HL-60 (cell line): ENCODE measurements around the gene TSKS.

Experiments used
- GABPA ChIP-seq: IDR thresholded peaks from 2 replicates; pipeline ENCODE4 v1.6.1; 2012; ENCODE audit warnings: low read depth
- POLR2AphosphoS5 ChIP-seq: IDR thresholded peaks from 2 replicates; pipeline ENCODE4 v1.6.1; 2012; ENCODE audit warnings: low read depth
- SPI1 ChIP-seq: IDR thresholded peaks from 2 replicates; pipeline ENCODE4 v1.6.1; 2012; ENCODE audit warnings: low read depth, mild to moderate bottlenecking, borderline replicate concordance
- TF ChIP-seq, protein P1 (sequence below): IDR thresholded peaks from one replicate; pipeline ENCODE4 v1.5.1; 2011; ENCODE audit warnings: low read length, control low read depth, inconsistent platforms; ENCODE audit not compliant: insufficient read depth
- TF ChIP-seq, protein P2 (sequence below): IDR thresholded peaks from 2 replicates; pipeline ENCODE4 v1.6.1; 2012; ENCODE audit warnings: low read depth; ENCODE audit not compliant: insufficient replicate concordance

DNA sequence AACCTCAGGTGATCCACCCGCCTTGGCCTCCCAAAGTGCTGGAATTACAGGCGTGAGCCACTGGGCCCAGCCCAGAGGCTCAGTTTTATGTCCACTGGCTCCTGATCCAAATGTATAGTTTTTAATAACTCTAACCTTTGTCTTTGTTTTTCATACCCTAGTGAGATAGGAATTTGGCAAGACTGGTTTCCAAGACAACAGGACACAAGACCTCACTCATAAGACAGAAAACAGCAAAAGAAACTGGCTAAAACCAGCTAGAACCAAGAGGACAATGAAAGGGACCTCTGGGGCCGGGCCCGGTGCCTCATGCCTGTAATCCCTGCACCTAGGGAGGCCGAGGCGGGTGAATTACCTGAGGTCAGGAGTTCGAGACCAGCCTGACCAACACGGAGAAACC is 44.6 kb downstream of the TSKS start:
- TF ChIP-seq POLR2AphosphoS5: no peak
- TF ChIP-seq, protein P1, sequence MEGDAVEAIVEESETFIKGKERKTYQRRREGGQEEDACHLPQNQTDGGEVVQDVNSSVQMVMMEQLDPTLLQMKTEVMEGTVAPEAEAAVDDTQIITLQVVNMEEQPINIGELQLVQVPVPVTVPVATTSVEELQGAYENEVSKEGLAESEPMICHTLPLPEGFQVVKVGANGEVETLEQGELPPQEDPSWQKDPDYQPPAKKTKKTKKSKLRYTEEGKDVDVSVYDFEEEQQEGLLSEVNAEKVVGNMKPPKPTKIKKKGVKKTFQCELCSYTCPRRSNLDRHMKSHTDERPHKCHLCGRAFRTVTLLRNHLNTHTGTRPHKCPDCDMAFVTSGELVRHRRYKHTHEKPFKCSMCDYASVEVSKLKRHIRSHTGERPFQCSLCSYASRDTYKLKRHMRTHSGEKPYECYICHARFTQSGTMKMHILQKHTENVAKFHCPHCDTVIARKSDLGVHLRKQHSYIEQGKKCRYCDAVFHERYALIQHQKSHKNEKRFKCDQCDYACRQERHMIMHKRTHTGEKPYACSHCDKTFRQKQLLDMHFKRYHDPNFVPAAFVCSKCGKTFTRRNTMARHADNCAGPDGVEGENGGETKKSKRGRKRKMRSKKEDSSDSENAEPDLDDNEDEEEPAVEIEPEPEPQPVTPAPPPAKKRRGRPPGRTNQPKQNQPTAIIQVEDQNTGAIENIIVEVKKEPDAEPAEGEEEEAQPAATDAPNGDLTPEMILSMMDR: no peak
- no peak for TF ChIP-seq GABPA
- TF ChIP-seq, protein P2, sequence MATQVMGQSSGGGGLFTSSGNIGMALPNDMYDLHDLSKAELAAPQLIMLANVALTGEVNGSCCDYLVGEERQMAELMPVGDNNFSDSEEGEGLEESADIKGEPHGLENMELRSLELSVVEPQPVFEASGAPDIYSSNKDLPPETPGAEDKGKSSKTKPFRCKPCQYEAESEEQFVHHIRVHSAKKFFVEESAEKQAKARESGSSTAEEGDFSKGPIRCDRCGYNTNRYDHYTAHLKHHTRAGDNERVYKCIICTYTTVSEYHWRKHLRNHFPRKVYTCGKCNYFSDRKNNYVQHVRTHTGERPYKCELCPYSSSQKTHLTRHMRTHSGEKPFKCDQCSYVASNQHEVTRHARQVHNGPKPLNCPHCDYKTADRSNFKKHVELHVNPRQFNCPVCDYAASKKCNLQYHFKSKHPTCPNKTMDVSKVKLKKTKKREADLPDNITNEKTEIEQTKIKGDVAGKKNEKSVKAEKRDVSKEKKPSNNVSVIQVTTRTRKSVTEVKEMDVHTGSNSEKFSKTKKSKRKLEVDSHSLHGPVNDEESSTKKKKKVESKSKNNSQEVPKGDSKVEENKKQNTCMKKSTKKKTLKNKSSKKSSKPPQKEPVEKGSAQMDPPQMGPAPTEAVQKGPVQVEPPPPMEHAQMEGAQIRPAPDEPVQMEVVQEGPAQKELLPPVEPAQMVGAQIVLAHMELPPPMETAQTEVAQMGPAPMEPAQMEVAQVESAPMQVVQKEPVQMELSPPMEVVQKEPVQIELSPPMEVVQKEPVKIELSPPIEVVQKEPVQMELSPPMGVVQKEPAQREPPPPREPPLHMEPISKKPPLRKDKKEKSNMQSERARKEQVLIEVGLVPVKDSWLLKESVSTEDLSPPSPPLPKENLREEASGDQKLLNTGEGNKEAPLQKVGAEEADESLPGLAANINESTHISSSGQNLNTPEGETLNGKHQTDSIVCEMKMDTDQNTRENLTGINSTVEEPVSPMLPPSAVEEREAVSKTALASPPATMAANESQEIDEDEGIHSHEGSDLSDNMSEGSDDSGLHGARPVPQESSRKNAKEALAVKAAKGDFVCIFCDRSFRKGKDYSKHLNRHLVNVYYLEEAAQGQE: no peak
- no peak for TF ChIP-seq SPI1
